BLaER1 treated with 17β-estradiol and CSF1 and Interleukin-3, amounts not matched to agents 10 nM and 100 nM (cell line): ENCODE measurements around the gene EFS.
"Not testable (repeated sequence)": the region's sequence is repeated elsewhere in the genome, so short reads cannot be mapped to it uniquely, and the experiment has no call there.

Experiments
- H3K27ac ChIP-seq, 11 experiments: shearing (Covaris generic); formaldehyde crosslinking; 2 replicates each; pipeline ENCODE4 v1.8.1; 2022
- H3K27me3 ChIP-seq, 11 experiments: shearing (Covaris generic); formaldehyde crosslinking; 2 replicates each; pipeline ENCODE4 v1.8.1; 2022
- H3K36me3 ChIP-seq, 11 experiments: shearing (Covaris generic); formaldehyde crosslinking; 2 replicates each; pipeline ENCODE4 v1.8.1; 2022
- H3K4me1 ChIP-seq, 10 experiments: shearing (Covaris generic); formaldehyde crosslinking; 2 replicates each; pipeline ENCODE4 v1.8.1; 2022
- H3K4me2 ChIP-seq, 11 experiments: shearing (Covaris generic); formaldehyde crosslinking; 2 replicates each; pipeline ENCODE4 v1.8.1; 2022
- H3K4me3 ChIP-seq, 10 experiments: shearing (Covaris generic); formaldehyde crosslinking; 2 replicates each; pipeline ENCODE4 v1.8.1; 2022
- H3K9ac ChIP-seq, 11 experiments: shearing (Covaris generic); formaldehyde crosslinking; 2 replicates each; pipeline ENCODE4 v1.8.1; 2022
- H3K9me3 ChIP-seq, 11 experiments: shearing (Covaris generic); formaldehyde crosslinking; replicated peaks in 1 of 11; 2 replicates each; pipeline ENCODE4 v1.8.1; 2022
- H4K20me1 ChIP-seq, 11 experiments: shearing (Covaris generic); formaldehyde crosslinking; 2 replicates each; pipeline ENCODE4 v1.8.1; 2022
- Cebpa-rat ChIP-seq, 11 experiments: shearing (Covaris generic); IDR thresholded peaks; 2 replicates each; pipeline ENCODE4 v1.8.1; 2022

Gene EFS

GRCh38 chr14:23402296-23403138 is 37.5 kb upstream of the EFS start:
- no peaks in the 10 kb centered on the region for H3K36me3 ChIP-seq
- TF ChIP-seq Cebpa-rat (IDR thresholded peaks at IDR 0.05) = no peak
- no peak overlapping the region; a peak in 2 of 22 replicates for H3K4me2 ChIP-seq
- no peak overlapping the region for H3K27ac ChIP-seq
- no peaks in the 10 kb centered on the region for H3K9me3 ChIP-seq
- no peak overlapping the region for H3K9ac ChIP-seq
- H3K27me3 ChIP-seq = peaks cover 33 to 59% (median 51%) of the 10 kb centered on the region in 11 experiments
- peaks cover 7 to 39% (median 28%) of the 10 kb centered on the region in 10 experiments; a peak in 17 of 20 replicates for H3K4me1 ChIP-seq
- no peak overlapping the region for H3K4me3 ChIP-seq
- H4K20me1 ChIP-seq = peaks cover 0 to 45% (median 37%) of the 10 kb centered on the region in 11 experiments; a peak in 16 of 22 replicates

- Histone ChIP-seq H3K4me1 (peaks cover 7 to 39% (median 29%) of the 10 kb centered on the region in 10 experiments; a peak in 17 of 20 replicates), H3K4me2 (no peak overlapping the region; a peak in 2 of 22 replicates), H4K20me1 (peaks cover 0 to 34% (median 26%) of the 10 kb centered on the region in 11 experiments; a peak in 16 of 22 replicates), H3K9ac (no peak overlapping the region), H3K27me3 (peaks cover 23 to 47% (median 39%) of the 10 kb centered on the region in 11 experiments), H3K36me3 (no peaks in the 10 kb centered on the region), H3K27ac (no peak overlapping the region), H3K4me3 (no peak overlapping the region), H3K9me3 (no peaks in the 10 kb centered on the region)
- no peak for TF ChIP-seq Cebpa-rat (IDR thresholded peaks at IDR 0.05)
These were observed 36.3 kb upstream of the EFS start for GRCh38 chr14:23401291-23401690.

GRCh38 chr14:23400496-23401149 is 35.7 kb upstream of the EFS start:
- H4K20me1 ChIP-seq = peaks cover 0 to 27% (median 20%) of the 10 kb centered on the region in 11 experiments; a peak in 16 of 22 replicates
- H3K9me3 ChIP-seq, H3K36me3 ChIP-seq, H3K9ac ChIP-seq, H3K4me3 ChIP-seq, H3K27ac ChIP-seq: not testable (repeated sequence)
- peaks cover 23 to 42% (median 34%) of the 10 kb centered on the region in 11 experiments for H3K27me3 ChIP-seq
- peaks cover 3 to 34% (median 25%) of the 10 kb centered on the region in 10 experiments; a peak in 17 of 20 replicates for H3K4me1 ChIP-seq
- peak overlapping the region in 1 of 11 experiments; percentile 19; a peak in 2 of 22 replicates for H3K4me2 ChIP-seq

- Histone ChIP-seq H3K4me1 (peaks cover 0 to 24% (median 16%) of the 10 kb centered on the region in 10 experiments; a peak in 16 of 20 replicates), H3K4me3 (no peak overlapping the region), H3K27ac (no peak overlapping the region), H3K4me2 (no peak overlapping the region), H3K9ac (no peak overlapping the region), H4K20me1 (peaks cover 0 to 17% (median 10%) of the 10 kb centered on the region in 11 experiments; a peak in 14 of 22 replicates), H3K9me3 (no peaks in the 10 kb centered on the region), H3K27me3 (peaks cover 17 to 33% (median 27%) of the 10 kb centered on the region in 11 experiments), H3K36me3 (no peaks in the 10 kb centered on the region)
- no peak for TF ChIP-seq Cebpa-rat (IDR thresholded peaks at IDR 0.05)
These were observed 34.6 kb upstream of the EFS start for GRCh38 chr14:23399591-23399990.

GRCh38 chr14:23399136-23399535 is 34.2 kb upstream of the EFS start:
- H3K9ac ChIP-seq = no peak overlapping the region
- H3K4me1 ChIP-seq = peaks cover 0 to 21% (median 14%) of the 10 kb centered on the region in 10 experiments; a peak in 16 of 20 replicates
- no peak for TF ChIP-seq Cebpa-rat (IDR thresholded peaks at IDR 0.05)
- no peak overlapping the region for H3K4me2 ChIP-seq
- no peaks in the 10 kb centered on the region for H3K36me3 ChIP-seq
- H3K9me3 ChIP-seq = no peaks in the 10 kb centered on the region
- no peak overlapping the region for H3K4me3 ChIP-seq
- H3K27me3 ChIP-seq = peaks cover 12 to 28% (median 22%) of the 10 kb centered on the region in 11 experiments
- H3K27ac ChIP-seq = no peak overlapping the region
- H4K20me1 ChIP-seq = peaks cover 0 to 13% (median 7%) of the 10 kb centered on the region in 11 experiments; a peak in 12 of 22 replicates

GRCh38 chr14:23398348-23398747 is 33.4 kb upstream of the EFS start:
- Histone ChIP-seq H3K27ac (no peak overlapping the region), H3K4me1 (peaks cover 0 to 21% (median 14%) of the 10 kb centered on the region in 10 experiments; a peak in 16 of 20 replicates), H3K27me3 (peaks cover 5 to 20% (median 14%) of the 10 kb centered on the region in 11 experiments; a peak in 20 of 22 replicates)

GRCh38 chr14:23396781-23397407 is 31.9 kb upstream of the EFS start:
- H3K4me3 ChIP-seq = no peak overlapping the region
- H3K4me1 ChIP-seq = peaks cover 0 to 21% (median 12%) of the 10 kb centered on the region in 10 experiments; a peak in 16 of 20 replicates
- no peak overlapping the region for H3K9ac ChIP-seq
- H3K27me3 ChIP-seq = peaks cover 0 to 6% (median 0%) of the 10 kb centered on the region in 11 experiments; a peak in 4 of 22 replicates
- H3K27ac ChIP-seq = no peak overlapping the region
- no peaks in the 10 kb centered on the region; a peak in 1 of 22 replicates for H4K20me1 ChIP-seq
- TF ChIP-seq Cebpa-rat (IDR thresholded peaks at IDR 0.05) = no peak
- H3K36me3 ChIP-seq = no peaks in the 10 kb centered on the region
- H3K9me3 ChIP-seq = no peaks in the 10 kb centered on the region
- H3K4me2 ChIP-seq = peak overlapping the region in 10 of 11 experiments; percentile 27 to 79 (median 62); a peak in 19 of 22 replicates

More at GRCh38 chr14:23398348-23398747, 33.4 kb upstream of the EFS start:
- Histone ChIP-seq H3K36me3 (no peaks in the 10 kb centered on the region), H3K4me2 (no peak overlapping the region), H3K9me3 (no peaks in the 10 kb centered on the region), H3K4me3 (no peak overlapping the region), H3K9ac (no peak overlapping the region), H4K20me1 (peaks cover 0 to 5% (median 0%) of the 10 kb centered on the region in 11 experiments; a peak in 7 of 22 replicates)
- TF ChIP-seq Cebpa-rat (IDR thresholded peaks at IDR 0.05) = no peak

- Histone ChIP-seq H3K4me2 (peak overlapping the region in 7 of 11 experiments; percentile 50 to 79 (median 62); a peak in 8 of 22 replicates), H3K9me3 (no peaks in the 10 kb centered on the region), H3K4me1 (peaks cover 0 to 19% (median 12%) of the 10 kb centered on the region in 10 experiments; a peak in 16 of 20 replicates), H3K27ac (no peak overlapping the region), H3K36me3 (no peaks in the 10 kb centered on the region), H4K20me1 (no peaks in the 10 kb centered on the region; a peak in 1 of 22 replicates), H3K27me3 (no peaks in the 10 kb centered on the region), H3K9ac (no peak overlapping the region), H3K4me3 (no peak overlapping the region)
- TF ChIP-seq Cebpa-rat (IDR thresholded peaks at IDR 0.05) = no peak
These were observed 31.2 kb upstream of the EFS start for GRCh38 chr14:23396126-23396525.
